Endothelial cell of umbilical vein (primary cell): ENCODE data around the gene RYR3. TPM values are rescaled to one million over a fixed set of nuclear protein-coding genes. Genes with fewer than 3 reads are reported as not detected.

Source experiments
- BruUV-seq: library from RNA; stranded (reverse); fragments of 400-500 nt; replicated peaks from 2 replicates; lab custom pipeline; 2021; lab: Mats Ljungman, UMichigan
- CTCF ChIA-PET: fragments of 300-600, 350-600 bp; sonication (Branson Sonifier 250); formaldehyde crosslinking; loops from one replicate; lab custom pipeline; 2021; ENCODE audit warnings: antibody characterized with exemption, inconsistent platforms; lab: Charles Lee
- POLR2A ChIA-PET: fragments of 300-600, 350-600 bp; sonication (Branson Sonifier 250); formaldehyde crosslinking; loops from one replicate; lab custom pipeline; 2021; ENCODE audit warnings: antibody characterized with exemption, inconsistent platforms; lab: Charles Lee
- DNase-seq: peaks from one replicate; pipeline ENCODE4 v3.0.0-alpha.2; 2011; ENCODE audit warnings: low read depth, low spot score
- FAIRE-seq: peaks from 2 replicates; lab custom pipeline; 2011; peaks lifted over from hg19 to GRCh38; lab: Jason Lieb, UNC
- H2AFZ ChIP-seq: 2 replicates; pipeline ENCODE4 v1.6.0; 2012; ENCODE audit warnings: low read depth, low read length, control low read depth, inconsistent platforms
- H3K27ac ChIP-seq: 2 replicates; pipeline ENCODE4 v1.5.1; 2011; ENCODE audit warnings: low read depth, mild to moderate bottlenecking, control low read depth, low read length, moderate library complexity; ENCODE audit not compliant: insufficient read depth
- H3K27me3 ChIP-seq, 2 experiments: 2 replicates each; pipeline versions ENCODE4 v1.6.0 to v1.6.1; 2011; ENCODE audit warnings: low read length in 2 of 2, mixed read lengths in 1 of 2; ENCODE audit not compliant: control insufficient read depth in 2 of 2, insufficient read depth in 2 of 2
- H3K36me3 ChIP-seq, 2 experiments: 2 replicates in 1 of 2; 3 replicates in 1 of 2; pipeline ENCODE4 v1.5.1; 2011; ENCODE audit warnings: low read length in 2 of 2, mild to moderate bottlenecking in 1 of 2, moderate library complexity in 1 of 2; ENCODE audit not compliant: control insufficient read depth in 2 of 2, insufficient read depth in 2 of 2; ENCODE audit errors: extremely low read depth in 1 of 2
- H3K4me1 ChIP-seq: 3 replicates; pipeline ENCODE4 v1.5.1; 2011; ENCODE audit warnings: mild to moderate bottlenecking, low read length; ENCODE audit not compliant: control insufficient read depth, insufficient read depth; ENCODE audit errors: extremely low read depth
- H3K4me2 ChIP-seq: 2 replicates; pipeline ENCODE4 v1.6.1; 2011; ENCODE audit warnings: low read length, control low read depth, mixed read lengths; ENCODE audit not compliant: insufficient read depth
- H3K4me3 ChIP-seq, 3 experiments: fragments of 200-600 bp in 1 of 3; sonication (generic), shearing (Covaris generic) in 1 of 3; replicated peaks in 1 of 3; 2 replicates each; pipeline ENCODE4 v1.5.1; 2011 to 2016; ENCODE audit warnings: control low read depth in 3 of 3, low read length in 3 of 3, mild to moderate bottlenecking in 2 of 3, inconsistent platforms in 1 of 3, low read depth in 1 of 3, moderate library complexity in 1 of 3; ENCODE audit not compliant: insufficient read depth in 1 of 3
- H3K79me2 ChIP-seq: 2 replicates; pipeline ENCODE4 v1.6.0; 2012; ENCODE audit warnings: low read length, inconsistent platforms; ENCODE audit not compliant: control insufficient read depth, insufficient read depth
- H3K9ac ChIP-seq: replicated peaks from 2 replicates; pipeline ENCODE3; 2011; ENCODE audit warnings: low read length, control low read depth; ENCODE audit not compliant: insufficient read depth; ENCODE audit errors: extremely low read depth
- H3K9me1 ChIP-seq: replicated peaks from 3 replicates; pipeline ENCODE4 v1.6.0; 2011; ENCODE audit warnings: mild to moderate bottlenecking, low read length; ENCODE audit not compliant: control insufficient read depth, insufficient read depth; ENCODE audit errors: extremely low read depth
- H3K9me3 ChIP-seq: replicated peaks from 2 replicates; pipeline ENCODE4 v1.5.1; 2012; ENCODE audit warnings: low read length, inconsistent platforms; ENCODE audit not compliant: control insufficient read depth, insufficient read depth
- H4K20me1 ChIP-seq: replicated peaks from 2 replicates; pipeline ENCODE3; 2011; ENCODE audit warnings: mild to moderate bottlenecking, low read length; ENCODE audit not compliant: control insufficient read depth, insufficient read depth; ENCODE audit errors: extremely low read depth
- CTCF ChIP-seq, 2 donors: IDR thresholded peaks; 1 replicate in 1 of 2; 2 replicates in 1 of 2; pipeline ENCODE4 v1.5.1; 2011; ENCODE audit warnings: low read length in 2 of 2, mild to moderate bottlenecking in 2 of 2, moderate library complexity in 2 of 2, control low read depth in 1 of 2, inconsistent platforms in 1 of 2, low read depth in 1 of 2; ENCODE audit not compliant: insufficient read depth in 1 of 2; ENCODE audit errors: extremely low read depth in 1 of 2
- EZH2 ChIP-seq: IDR thresholded peaks from 2 replicates; pipeline ENCODE4 v1.6.1; 2012; ENCODE audit warnings: borderline replicate concordance, low read depth, mild to moderate bottlenecking, moderate library complexity, low read length, inconsistent platforms; ENCODE audit not compliant: severe bottlenecking
- FOS ChIP-seq: IDR thresholded peaks from 2 replicates; pipeline ENCODE4 v1.6.1; 2011; ENCODE audit warnings: mild to moderate bottlenecking, low read length, moderate library complexity, borderline replicate concordance; ENCODE audit not compliant: insufficient read depth
- GATA2 ChIP-seq: IDR thresholded peaks from 2 replicates; pipeline ENCODE4 v1.7.0; 2011; ENCODE audit warnings: low read depth, mild to moderate bottlenecking, moderate library complexity, mixed read lengths, low read length; ENCODE audit not compliant: insufficient read length, insufficient read depth
- JUN ChIP-seq: IDR thresholded peaks from 2 replicates; pipeline ENCODE4 v1.6.1; 2011; ENCODE audit warnings: borderline replicate concordance, low read depth; ENCODE audit not compliant: insufficient read length, insufficient read depth
- MAX ChIP-seq: IDR thresholded peaks from 2 replicates; pipeline ENCODE4 v1.6.1; 2011; ENCODE audit not compliant: insufficient read depth, insufficient read length
- MYC ChIP-seq: IDR thresholded peaks from one replicate; pipeline ENCODE4 v1.6.1; 2011; ENCODE audit warnings: mild to moderate bottlenecking, low read depth, low read length
- POLR2A ChIP-seq: IDR thresholded peaks from 2 replicates; pipeline ENCODE4 v1.6.1; 2012; ENCODE audit warnings: low read depth, mild to moderate bottlenecking, control low read depth, low read length
- POLR2AphosphoS5 ChIP-seq: IDR thresholded peaks from 2 replicates; pipeline ENCODE4 v1.6.1; 2012; ENCODE audit warnings: low read depth, mild to moderate bottlenecking, control low read depth, low read length, moderate library complexity; ENCODE audit not compliant: insufficient read depth
- dilution Hi-C: fragments of 300-500 bp; cut with MboI; formaldehyde crosslinking; loops from one replicate; pipeline ENCODE4 v1.15.0; 2019; ENCODE audit warnings: low sequenced_read_pairs; ENCODE audit not compliant: extremely low pct_ligation_motif_present
- intact Hi-C: fragments of 100-400 bp; cut with micrococcal nuclease; formaldehyde crosslinking; loops from one replicate; pipeline ENCODE4 v1.10.0; 2022
- polyA plus RNA-seq, 4 experiments: library from polyadenylated mRNA; depleted of rRNA in 3 of 4; stranded (reverse) in 3 of 4; unstranded in 1 of 4; fragments of >200 nt; gene quantifications; 2 replicates each; pipeline versions ENCODE4 v1.2.1 to v1.2.3, GENCODE V29; 2011 to 2012; ENCODE audit warnings: missing spikeins in 1 of 4
- total RNA-seq: library from RNA; stranded (reverse); gene quantifications from 2 replicates; pipeline ENCODE4 v1.2.3, GENCODE V29; 2021

Gene RYR3
- total and polyA plus RNA-seq, 2 donors (not counting 3 experiments of a cell fraction or from before 2014, with no cell fraction given): not detected

- no peak overlapping the region for H3K4me3 ChIP-seq
- H3K4me1 ChIP-seq: no peaks in the 10 kb centered on the region
- H2AFZ ChIP-seq: no peak overlapping the region
- no peaks in the 10 kb centered on the region for H3K9me3 ChIP-seq
- no peaks in the 10 kb centered on the region for H3K79me2 ChIP-seq
- no peak overlapping the region for H3K27ac ChIP-seq
- H3K9ac ChIP-seq: no peak overlapping the region
- H3K4me2 ChIP-seq: no peak overlapping the region
- TF ChIP-seq GATA2 (no peak), POLR2AphosphoS5 (no peak), MAX (no peak), FOS (no peak), CTCF (IDR thresholded peaks at IDR 0.05; ENCODE audit: extremely low read depth in 1 of 2, insufficient read depth in 1 of 2, low read depth in 1 of 2, low read length in 2 of 2) (no peak), MYC (no peak), EZH2 (no peak), POLR2A (no peak), JUN (no peak)
- POLR2A ChIA-PET: no interaction called here
- no peaks in the 10 kb centered on the region for H4K20me1 ChIP-seq
- no peaks in the 10 kb centered on the region for H3K27me3 ChIP-seq
- CTCF ChIA-PET: no interaction called here
- DNase-seq (no peak), FAIRE-seq (no peak)
- intact Hi-C loops (no loop called here), dilution Hi-C loops (no loop called here)
- BruUV-seq: no TSS peak
- H3K36me3 ChIP-seq: no peaks in the 10 kb centered on the region
- no peaks in the 10 kb centered on the region for H3K9me1 ChIP-seq
These were observed 157.0 kb downstream of the RYR3 start for GRCh38 chr15:33467816-33468163.
